Upper lobe of left lung (tissue), 6 donors: ENCODE data around the gene GBX2. TPM values are rescaled to one million over a fixed set of nuclear protein-coding genes. Genes with fewer than 3 reads are reported as not detected.

Source experiments
- ATAC-seq, 2 donors: fragments of 200-7000 bp; cut with Tn5 transposase; one replicate each; pipeline ENCODE4 v1.9.1; 2022; ENCODE audit warnings: mild to moderate bottlenecking in 2 of 2, moderate library complexity in 2 of 2; ENCODE audit not compliant: low FRiP score in 2 of 2
- DNase-seq, 2 donors: peaks; one replicate each; pipeline ENCODE4 v3.0.0-alpha.2; 2019 to 2020
- H3K27ac ChIP-seq, 4 donors: fragments of 200-600 bp; sonication (generic); one replicate each; pipeline ENCODE4 v1.5.1; 2016 to 2019
- H3K27me3 ChIP-seq, 4 donors: fragments of 200-600 bp; sonication (generic); one replicate each; pipeline ENCODE4 v1.5.1; 2017 to 2019
- H3K36me3 ChIP-seq, 4 donors: fragments of 200-600 bp; sonication (generic); one replicate each; pipeline ENCODE4 v1.5.1; 2016 to 2019
- H3K4me1 ChIP-seq, 4 donors: fragments of 200-600 bp; sonication (generic); one replicate each; pipeline ENCODE4 v1.5.1; 2018 to 2019
- H3K4me3 ChIP-seq, 4 donors: fragments of 200-600 bp; sonication (generic); one replicate each; pipeline ENCODE4 v1.5.1; 2017 to 2019; ENCODE audit warnings: mild to moderate bottlenecking in 2 of 4, moderate library complexity in 1 of 4
- H3K9me3 ChIP-seq, 4 donors: fragments of 200-600 bp; sonication (generic); one replicate each; pipeline ENCODE4 v1.5.1; 2018 to 2019
- EP300 ChIP-seq, 4 donors: sonication (generic); formaldehyde crosslinking; IDR thresholded peaks; one replicate each; pipeline ENCODE4 v1.5.1; 2017; ENCODE audit warnings: antibody characterized with exemption in 4 of 4, control low read depth in 2 of 4
- POLR2A ChIP-seq, 4 donors: fragments of 450-650 bp; IDR thresholded peaks; one replicate each; pipeline ENCODE4 v1.5.1; 2016 to 2017; ENCODE audit warnings: antibody characterized with exemption in 4 of 4, mild to moderate bottlenecking in 2 of 4
- POLR2AphosphoS5 ChIP-seq, 2 donors: sonication (generic); formaldehyde crosslinking; IDR thresholded peaks; one replicate each; pipeline ENCODE4 v1.5.1; 2017; ENCODE audit warnings: antibody characterized with exemption in 2 of 2
- WGBS, 2 donors: methylation state at CpG; one replicate each; pipeline ENCODE4 v1.1.5; 2017 to 2018; 5-methylcytosine and 5-hydroxymethylcytosine counted together
- total RNA-seq, 6 donors: library from RNA; depleted of rRNA in 4 of 6; stranded (reverse); fragments of >200 nt in 4 of 6; gene quantifications; one replicate each; pipeline versions ENCODE4 v1.1.0 to v1.2.1, GENCODE V29; 2016 to 2021
- TF ChIP-seq, protein P1 (sequence below), 6 experiments: fragments of 450-650 bp in 4 of 6; fragments of 200-600 bp in 2 of 6; sonication (generic) in 2 of 6; IDR thresholded peaks; one replicate each; pipeline ENCODE4 v1.5.1; 2016 to 2019; ENCODE audit warnings: antibody characterized with exemption in 6 of 6
- donor health status: DM: no; HTN: no; CAD: no; lungs with moderate emphysema.
- donor health status: DM: no; HTN: yes; CAD: no; lungs with severe emphysema.

GBX2 gene
- total RNA-seq, 6 donors from 2014 or later: not detected

DNA sequence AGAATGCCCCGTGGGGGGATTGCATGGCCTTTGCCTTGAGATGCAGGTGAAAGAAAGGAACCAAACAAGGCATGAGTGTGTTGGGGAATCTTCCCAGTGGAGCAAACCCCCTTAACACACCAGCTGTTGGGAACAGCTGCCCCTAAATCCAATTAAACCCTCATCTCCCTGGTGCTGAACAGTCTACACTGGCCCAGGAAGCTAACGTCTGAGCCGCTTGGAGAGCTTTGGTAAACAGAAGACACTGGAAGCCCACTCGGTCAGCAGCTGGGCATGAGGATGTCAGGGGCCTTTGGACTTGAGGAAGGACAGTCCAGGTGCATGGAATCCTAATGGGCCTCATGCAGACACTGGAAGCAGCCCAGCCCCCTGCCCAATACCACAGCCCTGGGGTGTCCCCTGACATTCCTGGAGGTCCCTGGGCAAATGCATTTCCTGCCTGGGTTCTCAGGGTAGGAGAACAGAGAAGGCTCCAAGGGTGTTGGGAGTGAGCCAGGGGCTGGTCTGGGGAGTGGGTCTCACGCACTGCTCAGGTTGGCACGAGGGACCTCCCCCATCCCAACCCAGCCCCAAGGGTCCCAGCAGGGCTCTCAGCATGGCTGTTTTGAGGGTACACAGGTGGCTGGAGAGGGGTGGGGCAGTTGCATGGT, 37.7 kb downstream of the GBX2 start:
- 74 to 84% methylated on average over 5 to 6 of the region's 6 CpGs for WGBS, 2 donors
- TF ChIP-seq POLR2A (IDR thresholded peaks at IDR 0.05): no peak
- no peak for TF ChIP-seq EP300 (IDR thresholded peaks at IDR 0.05)
- no peak for TF ChIP-seq POLR2AphosphoS5 (IDR thresholded peaks at IDR 0.05)
- TF ChIP-seq, protein P1, sequence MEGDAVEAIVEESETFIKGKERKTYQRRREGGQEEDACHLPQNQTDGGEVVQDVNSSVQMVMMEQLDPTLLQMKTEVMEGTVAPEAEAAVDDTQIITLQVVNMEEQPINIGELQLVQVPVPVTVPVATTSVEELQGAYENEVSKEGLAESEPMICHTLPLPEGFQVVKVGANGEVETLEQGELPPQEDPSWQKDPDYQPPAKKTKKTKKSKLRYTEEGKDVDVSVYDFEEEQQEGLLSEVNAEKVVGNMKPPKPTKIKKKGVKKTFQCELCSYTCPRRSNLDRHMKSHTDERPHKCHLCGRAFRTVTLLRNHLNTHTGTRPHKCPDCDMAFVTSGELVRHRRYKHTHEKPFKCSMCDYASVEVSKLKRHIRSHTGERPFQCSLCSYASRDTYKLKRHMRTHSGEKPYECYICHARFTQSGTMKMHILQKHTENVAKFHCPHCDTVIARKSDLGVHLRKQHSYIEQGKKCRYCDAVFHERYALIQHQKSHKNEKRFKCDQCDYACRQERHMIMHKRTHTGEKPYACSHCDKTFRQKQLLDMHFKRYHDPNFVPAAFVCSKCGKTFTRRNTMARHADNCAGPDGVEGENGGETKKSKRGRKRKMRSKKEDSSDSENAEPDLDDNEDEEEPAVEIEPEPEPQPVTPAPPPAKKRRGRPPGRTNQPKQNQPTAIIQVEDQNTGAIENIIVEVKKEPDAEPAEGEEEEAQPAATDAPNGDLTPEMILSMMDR (IDR thresholded peaks at IDR 0.05): no peak

DNA sequence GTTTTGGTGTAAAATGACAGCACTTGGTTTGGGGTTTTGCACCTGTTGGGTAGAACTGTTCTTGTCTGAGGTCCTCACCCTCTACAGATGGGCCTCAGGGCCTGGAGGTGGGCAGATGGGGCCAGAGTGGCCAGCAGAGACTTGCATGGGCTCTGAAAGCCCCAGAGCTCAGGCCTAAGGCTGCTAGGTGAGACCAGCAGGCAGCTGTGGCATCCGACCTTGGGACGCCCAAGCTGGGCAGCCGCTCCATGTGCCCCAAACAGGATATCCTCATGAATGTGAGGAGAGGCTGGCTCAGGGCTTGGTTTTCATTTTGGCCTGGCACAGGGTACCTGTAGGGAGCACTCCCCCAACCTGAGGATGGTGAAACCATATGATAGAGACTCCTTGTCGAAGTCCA, 38.3 kb downstream of the GBX2 start:
- Histone ChIP-seq H3K27ac (no peak overlapping the region), H3K36me3 (peaks cover 0 to 13% (median 7%) of the 10 kb centered on the region in 4 donors), H3K9me3 (no peaks in the 10 kb centered on the region), H3K27me3 (no peaks in the 10 kb centered on the region), H3K4me1 (no peaks in the 10 kb centered on the region), H3K4me3 (no peak overlapping the region)
- 100% methylated on average over 4 of the region's 4 CpGs; no CpG with 5 or more reads in 1 of the 2 donors for WGBS, 2 donors
- no peak for TF ChIP-seq EP300 (IDR thresholded peaks at IDR 0.05)
- no peak for TF ChIP-seq POLR2A (IDR thresholded peaks at IDR 0.05)
- TF ChIP-seq, protein P1 (IDR thresholded peaks at IDR 0.05): no peak
- TF ChIP-seq POLR2AphosphoS5 (IDR thresholded peaks at IDR 0.05): no peak
- ATAC-seq (peak in 1 of 2 donors; percentile 12), DNase-seq (no peak)

More for the DNA sequence above, 37.7 kb downstream of the GBX2 start:
- no peak for ATAC-seq
- no peak for DNase-seq
- Histone ChIP-seq H3K36me3 (peaks cover 0 to 13% (median 5%) of the 10 kb centered on the region in 4 donors), H3K9me3 (no peaks in the 10 kb centered on the region), H3K4me3 (no peak overlapping the region), H3K4me1 (no peaks in the 10 kb centered on the region), H3K27me3 (no peaks in the 10 kb centered on the region), H3K27ac (no peak overlapping the region)

DNA sequence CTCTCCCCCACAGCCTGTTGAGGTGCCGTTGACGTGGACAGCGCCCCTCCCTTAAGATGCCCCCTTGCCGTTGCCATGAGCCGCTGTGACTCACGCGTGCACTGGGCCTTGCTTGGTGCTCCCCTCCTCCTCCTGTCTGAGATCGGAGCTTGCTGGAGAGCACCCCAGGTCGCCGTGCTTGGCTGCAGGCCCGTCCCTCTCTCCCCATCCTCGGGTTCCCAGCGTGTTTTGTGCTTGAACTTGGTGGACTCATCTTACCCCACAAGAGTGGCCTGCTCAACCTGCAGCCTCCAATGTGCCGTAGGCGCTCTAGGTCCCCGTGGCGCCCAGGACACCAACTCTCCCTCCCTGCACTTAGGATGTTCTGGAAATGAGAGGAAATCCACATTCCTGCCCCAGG, 39.9 kb downstream of the GBX2 start:
- Histone ChIP-seq H3K27me3 (no peaks in the 10 kb centered on the region), H3K9me3 (no peaks in the 10 kb centered on the region), H3K4me3 (no peak overlapping the region), H3K36me3 (peaks cover 0 to 26% (median 15%) of the 10 kb centered on the region in 4 donors), H3K4me1 (no peaks in the 10 kb centered on the region), H3K27ac (no peak overlapping the region)
- TF ChIP-seq EP300 (IDR thresholded peaks at IDR 0.05): no peak
- TF ChIP-seq, protein P1 (IDR thresholded peaks at IDR 0.05): no peak
- no peak for TF ChIP-seq POLR2AphosphoS5 (IDR thresholded peaks at IDR 0.05)
- ATAC-seq (peak in 1 of 2 donors; percentile 21), DNase-seq (no peak)
- WGBS, 2 donors: 90 to 98% methylated on average over 17 of the region's 17 CpGs

DNA sequence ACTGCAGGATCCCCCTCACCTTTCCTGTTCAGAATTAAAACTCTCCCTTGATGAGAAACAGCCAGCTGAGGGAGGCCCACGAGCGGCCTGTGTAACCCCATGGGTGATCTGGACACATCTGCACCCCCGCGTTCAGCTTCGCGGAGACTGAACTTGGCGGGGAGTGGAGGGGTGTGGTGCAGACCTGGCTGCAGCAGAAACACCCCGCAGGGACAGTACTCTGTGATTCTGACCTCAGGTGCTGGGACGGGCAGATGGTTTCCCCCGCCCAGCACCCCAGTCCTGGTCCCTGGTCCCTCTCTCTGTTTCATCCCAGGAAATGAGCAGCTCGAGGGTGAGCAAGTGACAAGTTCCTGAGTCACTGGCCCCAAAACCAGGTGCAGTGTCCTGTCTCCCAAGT, 41.2 kb downstream of the GBX2 start:
- no peak overlapping the region for H3K27ac ChIP-seq
- H3K36me3 ChIP-seq: peaks cover 0 to 26% (median 16%) of the 10 kb centered on the region in 4 donors
- H3K4me1 ChIP-seq: no peaks in the 10 kb centered on the region
- H3K27me3 ChIP-seq: no peaks in the 10 kb centered on the region
- TF ChIP-seq POLR2AphosphoS5 (IDR thresholded peaks at IDR 0.05): no peak
- TF ChIP-seq EP300 (IDR thresholded peaks at IDR 0.05): no peak
- TF ChIP-seq, protein P1 (IDR thresholded peaks at IDR 0.05): no peak
- ATAC-seq (no peak), DNase-seq (no peak)
- 85 to 93% methylated on average over 10 to 11 of the region's 11 CpGs for WGBS, 2 donors
- no peak overlapping the region for H3K4me3 ChIP-seq
- H3K9me3 ChIP-seq: no peaks in the 10 kb centered on the region

DNA sequence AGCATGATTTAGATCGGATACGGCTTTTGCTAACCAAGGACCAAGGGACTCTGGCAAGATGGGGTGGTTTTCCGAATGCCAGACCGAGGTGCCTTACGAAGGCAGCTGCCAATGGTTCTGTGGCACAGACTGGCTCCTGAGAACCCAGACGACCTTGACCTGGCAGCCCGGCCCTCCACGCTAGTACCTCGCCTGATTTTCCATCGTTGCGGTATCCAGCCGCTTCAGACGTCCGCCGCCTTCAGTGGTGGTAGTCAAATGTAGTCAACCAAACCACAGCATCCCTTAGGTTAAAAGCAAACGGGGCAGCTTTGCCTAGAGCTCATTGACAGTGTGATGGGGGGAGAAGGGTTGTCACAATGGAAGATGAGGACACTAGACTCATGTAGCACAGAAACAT, 42.6 kb downstream of the GBX2 start:
- ATAC-seq (no peak), DNase-seq (no peak)
- TF ChIP-seq POLR2A (IDR thresholded peaks at IDR 0.05): no peak
- TF ChIP-seq, protein P1 (IDR thresholded peaks at IDR 0.05): no peak
- no peak for TF ChIP-seq EP300 (IDR thresholded peaks at IDR 0.05)
- TF ChIP-seq POLR2AphosphoS5 (IDR thresholded peaks at IDR 0.05): no peak
- H3K27me3 ChIP-seq: no peaks in the 10 kb centered on the region
- H3K4me3 ChIP-seq: no peak overlapping the region
- no peaks in the 10 kb centered on the region for H3K9me3 ChIP-seq
- no peak overlapping the region for H3K27ac ChIP-seq
- H3K4me1 ChIP-seq: no peaks in the 10 kb centered on the region
- WGBS, 2 donors: 91 to 95% methylated on average over 16 of the region's 16 CpGs
- H3K36me3 ChIP-seq: peaks cover 0 to 31% (median 16%) of the 10 kb centered on the region in 4 donors
